ENCODE results near the gene FBXW9. TPM values are rescaled to one million over a fixed set of nuclear protein-coding genes. Genes with fewer than 3 reads are reported as not detected.
A peak's percentile ranks its signal among the peaks of the same experiment; 100 is the strongest.

FBXW9 gene
- total RNA-seq, 1 experiment from 2014 or later, result 15.4 TPM

- no peaks in the 10 kb centered on the region for H3K27me3 ChIP-seq (replicated peaks; ENCODE audit: insufficient read depth, low read depth, low read length, poor library complexity)
- TF ChIP-seq CTCF (conservative IDR thresholded peaks at IDR 0.05; ENCODE audit: low read depth, low read length) (no peak), EZH2 (IDR thresholded peaks at IDR 0.05; ENCODE audit: borderline replicate concordance, low read depth, low read length, poor library complexity, severe bottlenecking) (no peak)
- intact Hi-C loops (cut with micrococcal nuclease; ENCODE audit: unreplicated experiment), result no loop called here
- peak overlapping the region; percentile 94 for H3K4me3 ChIP-seq (ENCODE audit: low read depth, low read length, poor library complexity, severe bottlenecking)
- no TSS peak for BruUV-seq (replicated peaks)
- H3K4me1 ChIP-seq (ENCODE audit: insufficient read depth, low read length, poor library complexity, severe bottlenecking), result peaks cover 5% of the 10 kb centered on the region
- H3K9me3 ChIP-seq (ENCODE audit: low read depth, low read length, poor library complexity, severe bottlenecking), result no peaks in the 10 kb centered on the region
- POLR2A ChIA-PET (ENCODE audit: low non-redundant PET), result interaction anchor here (0.5 to 0.7 kb wide), 7 partner anchors 17 to 796 kb away, joined by 3 to 24 read pairs (median 5); no protein-coding TSS in a partner anchor
- DNase-seq (ENCODE audit: low spot score), result peak; percentile 86
- peaks cover 25% of the 10 kb centered on the region for H3K36me3 ChIP-seq (ENCODE audit: insufficient read depth, low read length, poor library complexity, severe bottlenecking)
- H3K27ac ChIP-seq (ENCODE audit: low read depth, low read length, poor library complexity, severe bottlenecking), result peak overlapping the region; percentile 98
- CTCF ChIA-PET, result interaction anchor here (0.6 to 1.2 kb wide), 3 partner anchors 38 to 77 kb away, joined by 3 to 8 read pairs (median 4); no protein-coding TSS in a partner anchor
These were observed 25.5 kb upstream of the FBXW9 start for GRCh38 chr19:12721656-12722565.

- Histone ChIP-seq H3K27ac (ENCODE audit: low read depth, low read length, poor library complexity, severe bottlenecking) (peak overlapping the region; percentile 98), H3K9me3 (ENCODE audit: low read depth, low read length, poor library complexity, severe bottlenecking) (no peaks in the 10 kb centered on the region), H3K36me3 (ENCODE audit: insufficient read depth, low read length, poor library complexity, severe bottlenecking) (peaks cover 31% of the 10 kb centered on the region), H3K27me3 (replicated peaks; ENCODE audit: insufficient read depth, low read depth, low read length, poor library complexity) (no peaks in the 10 kb centered on the region), H3K4me3 (ENCODE audit: low read depth, low read length, poor library complexity, severe bottlenecking) (peak overlapping the region; percentile 94), H3K4me1 (ENCODE audit: insufficient read depth, low read length, poor library complexity, severe bottlenecking) (peaks cover 5% of the 10 kb centered on the region)
- TF ChIP-seq CTCF (conservative IDR thresholded peaks at IDR 0.05; ENCODE audit: low read depth, low read length), result no peak
- no peak for TF ChIP-seq EZH2 (IDR thresholded peaks at IDR 0.05; ENCODE audit: borderline replicate concordance, low read depth, low read length, poor library complexity, severe bottlenecking)
- BruUV-seq (replicated peaks), result no TSS peak
- no peak for DNase-seq (ENCODE audit: low spot score)
- POLR2A ChIA-PET (ENCODE audit: low non-redundant PET), result no interaction called here
- CTCF ChIA-PET, result no interaction called here
- intact Hi-C loops (cut with micrococcal nuclease; ENCODE audit: unreplicated experiment), result no loop called here
These were observed 24.6 kb upstream of the FBXW9 start for GRCh38 chr19:12720851-12721655.

GRCh38 chr19:12720296-12720695 is 23.9 kb upstream of the FBXW9 start:
- Histone ChIP-seq H3K4me3 (ENCODE audit: low read depth, low read length, poor library complexity, severe bottlenecking) (peak overlapping the region; percentile 94), H3K27ac (ENCODE audit: low read depth, low read length, poor library complexity, severe bottlenecking) (peak overlapping the region; percentile 98), H3K9me3 (ENCODE audit: low read depth, low read length, poor library complexity, severe bottlenecking) (no peaks in the 10 kb centered on the region), H3K36me3 (ENCODE audit: insufficient read depth, low read length, poor library complexity, severe bottlenecking) (peaks cover 39% of the 10 kb centered on the region), H3K4me1 (ENCODE audit: insufficient read depth, low read length, poor library complexity, severe bottlenecking) (peaks cover 5% of the 10 kb centered on the region), H3K27me3 (replicated peaks; ENCODE audit: insufficient read depth, low read depth, low read length, poor library complexity) (no peaks in the 10 kb centered on the region)
- no TSS peak for BruUV-seq (replicated peaks)
- no peak for TF ChIP-seq EZH2 (IDR thresholded peaks at IDR 0.05; ENCODE audit: borderline replicate concordance, low read depth, low read length, poor library complexity, severe bottlenecking)
- no peak for TF ChIP-seq CTCF (conservative IDR thresholded peaks at IDR 0.05; ENCODE audit: low read depth, low read length)
- no peak for DNase-seq (ENCODE audit: low spot score)
- POLR2A ChIA-PET (ENCODE audit: low non-redundant PET), result no interaction called here
- intact Hi-C loops (cut with micrococcal nuclease; ENCODE audit: unreplicated experiment), result no loop called here
- CTCF ChIA-PET, result no interaction called here
